GM18873 (cell line): ENCODE measurements around the gene DHDDS.
A peak's percentile ranks its signal among the peaks of the same experiment; 100 is the strongest.
"Not testable (repeated sequence)": the region's sequence is repeated elsewhere in the genome, so short reads cannot be mapped to it uniquely, and the experiment has no call there.

ENCODE experiments used
- ATAC-seq: cut with Tn5 transposase; IDR thresholded peaks from one replicate; pipeline ENCODE4 v1.9.1; 2021; ENCODE audit warnings: mild to moderate bottlenecking, moderate library complexity, moderate number of reproducible peaks; ENCODE audit not compliant: unreplicated experiment, low FRiP score

DHDDS gene, protein sequence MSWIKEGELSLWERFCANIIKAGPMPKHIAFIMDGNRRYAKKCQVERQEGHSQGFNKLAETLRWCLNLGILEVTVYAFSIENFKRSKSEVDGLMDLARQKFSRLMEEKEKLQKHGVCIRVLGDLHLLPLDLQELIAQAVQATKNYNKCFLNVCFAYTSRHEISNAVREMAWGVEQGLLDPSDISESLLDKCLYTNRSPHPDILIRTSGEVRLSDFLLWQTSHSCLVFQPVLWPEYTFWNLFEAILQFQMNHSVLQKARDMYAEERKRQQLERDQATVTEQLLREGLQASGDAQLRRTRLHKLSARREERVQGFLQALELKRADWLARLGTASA

DNA sequence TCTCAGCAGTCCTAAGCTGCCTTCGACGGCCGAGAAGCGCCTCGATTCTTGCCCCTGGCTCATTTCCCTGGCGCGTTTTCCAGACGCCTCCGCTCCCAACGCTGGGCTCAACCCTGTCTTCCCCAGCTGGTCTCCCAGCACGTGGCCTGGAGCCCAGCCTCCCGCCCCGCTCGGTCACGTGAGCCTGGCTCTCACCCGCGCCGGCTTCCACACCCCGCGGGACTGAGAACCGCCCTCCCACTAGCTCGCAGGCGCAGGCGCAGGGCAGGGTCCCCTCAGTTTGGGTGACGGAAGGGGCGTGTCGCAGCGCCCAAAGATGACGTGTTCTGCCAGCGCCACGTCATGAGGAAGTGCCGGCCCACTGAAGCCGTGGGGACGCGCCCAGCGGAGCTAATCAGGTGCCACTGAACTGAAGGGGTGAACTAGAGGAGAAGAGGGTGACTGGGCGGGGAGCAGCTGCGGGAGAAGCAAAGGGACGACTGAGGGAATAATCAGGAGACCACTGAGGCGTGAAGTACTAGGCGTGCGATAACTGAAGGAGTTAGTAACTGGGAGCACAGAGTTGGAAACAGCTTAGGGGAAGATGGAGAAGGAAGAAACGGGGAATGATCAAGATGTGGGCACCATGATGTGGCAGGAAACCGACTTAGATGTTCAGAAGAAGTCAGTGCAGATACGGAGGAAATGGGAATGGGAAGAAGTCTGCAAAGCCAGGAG is at the start of gene DHDDS:
Gene DHDDS (plus strand): TSS at position 343 of the 717 bp plus-strand sequence. CDS start 625 bp downstream, outside the sequence.
- ATAC-seq = peak; percentile 91

DNA sequence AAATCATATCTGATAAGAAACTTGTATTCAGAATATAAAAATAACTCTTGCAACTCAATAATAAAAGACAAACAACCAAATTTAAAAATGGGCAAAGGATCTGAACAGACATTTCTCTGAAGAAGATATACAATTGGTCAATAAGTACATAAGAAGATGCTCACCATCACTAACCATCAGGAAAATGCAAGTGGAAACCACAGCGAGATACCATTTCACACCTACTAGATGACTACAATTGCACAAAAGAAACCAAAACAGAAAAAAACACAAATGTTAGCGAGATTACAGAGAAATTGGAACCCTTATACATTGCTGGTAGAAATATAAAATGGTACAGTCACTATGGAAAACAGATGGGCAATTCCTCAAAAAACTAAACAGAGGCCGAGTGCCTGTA is 48.0 kb upstream of the DHDDS start:
- no peak for ATAC-seq

DNA sequence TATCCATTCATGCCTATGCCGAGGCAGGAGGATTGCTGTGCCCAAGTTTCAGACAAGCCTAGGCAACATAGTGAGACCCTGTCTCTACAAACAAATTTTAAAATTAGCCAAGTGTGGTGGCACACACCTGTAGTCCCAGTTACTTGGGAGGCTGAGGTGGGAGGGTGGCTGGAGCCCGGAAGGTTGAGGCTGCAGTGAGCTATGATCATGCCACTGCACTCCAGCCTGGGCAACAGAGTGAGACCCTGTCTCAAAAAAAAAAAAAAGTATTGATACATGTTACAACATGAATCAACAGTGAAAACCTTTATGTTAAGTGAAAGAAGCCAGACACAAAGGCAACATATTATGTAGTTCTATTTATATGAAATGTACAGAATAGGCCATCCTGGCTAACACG is 47.1 kb upstream of the DHDDS start:
- ATAC-seq = not testable (repeated sequence)

DNA sequence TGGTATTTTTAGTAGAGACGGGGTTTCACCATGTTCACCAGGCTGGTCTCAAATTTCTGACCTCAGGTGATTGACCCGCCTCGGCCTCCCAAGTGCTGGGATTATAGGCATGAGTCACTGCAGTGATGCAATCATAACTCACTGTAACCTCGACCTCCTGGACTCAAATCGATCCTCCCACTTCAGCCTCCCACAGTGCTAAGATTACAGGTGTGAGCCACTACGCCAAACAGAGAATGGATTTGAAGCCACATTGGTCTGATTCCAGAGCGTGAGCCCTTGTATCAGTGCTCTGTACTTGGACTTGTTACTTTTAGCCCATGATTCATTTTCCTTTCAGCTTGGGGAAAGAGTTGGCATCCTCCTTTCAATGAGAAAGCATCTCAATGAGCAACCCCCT is 44.7 kb upstream of the DHDDS start:
- ATAC-seq = no peak

DNA sequence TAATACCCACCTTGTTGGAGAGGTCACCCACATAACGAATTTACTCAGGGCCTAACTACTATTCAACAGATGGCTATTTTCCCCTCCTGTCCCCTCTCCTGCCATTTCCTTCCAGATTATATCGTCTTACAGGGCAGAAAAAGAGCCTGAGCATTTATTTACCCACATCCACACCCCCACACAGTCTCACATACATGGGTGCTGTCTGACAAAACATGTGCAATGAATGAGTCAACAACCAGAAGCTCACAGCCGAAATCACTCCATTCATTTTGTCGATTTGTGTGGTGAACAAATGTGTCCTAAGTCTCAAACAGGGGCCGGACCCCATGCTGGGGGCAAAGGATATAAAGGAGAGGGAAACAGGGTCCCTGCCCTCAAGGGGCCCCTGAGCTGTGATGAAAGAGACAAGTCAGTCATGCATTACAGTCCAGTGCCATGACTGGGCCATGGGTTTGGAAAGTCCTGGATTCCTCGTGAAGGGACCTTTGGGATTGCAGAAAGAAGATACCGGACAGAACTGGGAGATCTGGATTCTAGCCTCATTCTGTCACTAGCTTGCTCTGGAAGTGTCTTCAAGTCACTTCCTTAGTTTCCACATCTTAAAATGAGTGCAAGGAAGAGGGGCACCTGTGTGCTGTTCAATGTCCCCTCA is 43.2 kb upstream of the DHDDS start:
- no peak for ATAC-seq

DNA sequence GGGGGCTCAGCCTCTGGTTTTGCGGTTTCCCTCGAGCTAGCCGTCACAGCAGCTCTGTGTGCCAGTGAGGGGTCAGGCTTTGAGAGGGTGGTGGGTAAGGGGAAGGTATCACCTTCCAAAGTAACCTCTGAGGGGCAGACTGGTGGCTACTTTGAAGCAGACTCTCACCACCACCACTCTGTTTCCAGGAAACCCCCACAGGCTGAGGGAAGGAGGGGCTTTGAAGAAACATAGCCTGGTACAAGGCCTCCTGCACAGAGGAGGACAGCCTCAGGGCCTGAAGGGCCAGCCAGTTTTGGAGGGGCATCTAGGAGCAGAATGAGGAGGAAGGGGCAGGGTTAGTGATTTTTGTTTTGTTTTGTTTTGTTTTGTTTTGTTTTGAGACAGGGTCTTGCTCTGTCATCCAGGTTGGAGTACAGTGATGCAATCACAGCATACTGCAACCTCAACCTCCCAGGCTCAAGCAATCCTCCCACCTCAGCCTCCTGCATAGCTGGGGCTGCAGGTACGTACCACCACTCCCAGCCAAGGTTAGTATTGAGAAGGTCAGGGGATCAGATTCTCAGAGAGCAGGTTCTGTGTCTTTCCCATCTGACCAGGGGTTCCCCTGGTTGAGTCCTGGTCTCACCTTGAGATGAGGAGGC is 42.4 kb upstream of the DHDDS start:
- ATAC-seq = no peak

DNA sequence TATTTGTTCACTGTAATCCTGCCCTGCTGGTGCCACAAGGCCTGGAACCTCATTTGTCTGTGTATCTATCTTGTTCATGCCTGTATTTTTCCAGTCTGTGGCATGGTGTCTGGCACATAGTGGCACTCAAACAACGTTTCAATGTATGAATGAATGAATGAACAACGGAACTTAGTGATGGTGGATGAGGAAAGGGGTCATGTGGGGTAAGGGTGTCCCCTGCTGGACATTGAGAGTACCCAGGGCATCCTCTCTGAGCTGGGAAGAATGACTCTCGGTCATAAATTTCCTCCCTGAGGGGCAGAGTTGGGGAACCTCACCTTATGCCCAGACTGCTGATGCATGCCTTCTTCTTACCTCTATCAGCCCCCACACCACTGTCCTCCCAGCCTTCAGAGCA is 40.7 kb upstream of the DHDDS start:
- no peak for ATAC-seq

DNA sequence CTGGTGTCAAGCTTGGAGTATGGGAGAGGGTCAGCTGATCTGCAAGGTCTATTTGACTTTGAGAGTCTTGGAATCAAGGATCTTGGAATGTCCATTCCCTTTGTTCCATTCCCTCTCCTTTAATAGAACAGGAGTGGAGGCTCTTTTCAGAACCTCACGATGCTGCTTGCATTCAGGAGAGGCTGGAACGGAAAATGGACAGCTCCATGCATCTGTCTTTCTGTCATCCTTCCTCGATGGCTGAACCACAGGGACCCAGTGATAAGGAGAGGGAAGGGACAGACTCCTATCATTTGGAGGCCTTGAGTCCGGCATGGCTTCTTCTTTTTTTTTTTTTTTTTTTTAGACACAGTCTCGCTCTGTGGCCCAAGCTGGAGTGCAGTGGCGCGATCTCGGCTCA is 36.4 kb upstream of the DHDDS start:
- ATAC-seq = no peak

DNA sequence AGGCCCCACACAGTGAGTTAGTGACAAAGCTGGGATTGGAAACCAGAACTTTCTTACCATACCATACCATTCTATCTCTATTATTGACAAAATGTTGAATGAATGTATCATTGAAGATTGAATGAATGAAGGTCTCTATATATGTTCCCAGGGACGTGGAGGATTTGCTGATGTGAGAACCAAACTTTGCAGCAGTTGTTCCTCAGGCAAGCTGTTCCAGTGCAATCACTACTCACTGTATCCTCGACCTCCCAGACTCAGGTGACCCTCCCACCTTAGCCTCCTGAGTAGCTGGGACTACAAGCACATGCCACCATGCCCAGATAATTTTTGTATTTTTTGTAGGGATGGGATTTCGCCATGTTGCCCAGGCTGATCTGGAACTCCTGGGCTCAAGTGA is 33.1 kb upstream of the DHDDS start:
- no peak for ATAC-seq

DNA sequence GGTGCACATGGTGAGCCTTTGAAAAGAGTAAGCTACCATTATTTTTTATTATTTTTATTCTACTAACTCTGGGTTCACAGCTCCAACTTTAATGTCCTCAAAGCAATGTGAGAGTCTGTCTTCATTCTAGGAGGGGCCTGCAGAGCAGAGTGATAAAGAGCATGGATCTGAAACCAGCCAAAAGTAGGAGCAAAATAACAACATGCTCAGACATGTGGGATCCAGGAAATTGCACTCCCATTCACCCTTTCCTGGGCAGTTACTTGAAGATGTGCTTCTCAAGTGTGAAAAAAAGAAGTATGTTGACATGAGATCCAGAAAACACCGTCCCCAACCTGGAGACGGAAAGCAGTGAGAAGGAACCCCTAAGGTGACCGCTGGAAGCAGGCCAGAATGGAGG is 30.2 kb upstream of the DHDDS start:
- no peak for ATAC-seq

DNA sequence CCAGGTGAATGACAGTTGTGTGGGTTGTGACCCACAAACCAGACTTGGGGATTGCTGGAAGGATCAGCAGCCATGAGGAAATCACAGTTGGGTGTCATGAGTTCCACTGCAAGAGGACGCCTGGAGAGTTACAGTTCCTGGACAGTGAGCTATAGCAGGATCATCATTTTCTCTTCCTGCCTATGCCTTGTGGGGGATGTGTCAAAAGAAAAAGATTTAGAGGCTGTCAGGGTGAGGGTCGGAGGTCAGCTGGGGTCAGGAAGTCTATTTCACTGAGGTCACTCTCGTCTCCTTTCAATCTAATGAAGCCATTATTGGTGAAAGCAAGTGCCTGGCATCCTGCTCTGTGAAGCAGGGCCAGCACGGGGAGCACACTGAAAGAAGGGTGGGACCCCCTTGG is 28.5 kb upstream of the DHDDS start:
- ATAC-seq = no peak

DNA sequence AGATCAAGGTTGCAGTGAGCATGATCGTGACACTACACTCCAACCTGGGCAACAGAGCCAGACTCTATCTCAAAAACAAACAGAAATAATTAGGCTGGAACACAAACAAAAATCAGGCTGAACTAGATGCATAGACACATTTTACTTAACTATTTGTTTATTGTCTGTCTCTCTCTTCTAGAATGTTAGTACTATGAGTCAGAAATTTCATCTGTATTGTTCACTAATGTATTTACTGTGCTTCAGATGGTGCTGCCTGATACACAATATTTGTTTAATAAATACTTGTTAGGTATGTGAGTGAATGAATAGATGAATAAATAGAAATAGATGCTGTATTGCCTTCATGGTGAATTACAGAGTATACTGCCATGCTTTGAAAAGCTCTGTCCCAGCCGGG is 27.5 kb upstream of the DHDDS start:
- ATAC-seq = no peak

DNA sequence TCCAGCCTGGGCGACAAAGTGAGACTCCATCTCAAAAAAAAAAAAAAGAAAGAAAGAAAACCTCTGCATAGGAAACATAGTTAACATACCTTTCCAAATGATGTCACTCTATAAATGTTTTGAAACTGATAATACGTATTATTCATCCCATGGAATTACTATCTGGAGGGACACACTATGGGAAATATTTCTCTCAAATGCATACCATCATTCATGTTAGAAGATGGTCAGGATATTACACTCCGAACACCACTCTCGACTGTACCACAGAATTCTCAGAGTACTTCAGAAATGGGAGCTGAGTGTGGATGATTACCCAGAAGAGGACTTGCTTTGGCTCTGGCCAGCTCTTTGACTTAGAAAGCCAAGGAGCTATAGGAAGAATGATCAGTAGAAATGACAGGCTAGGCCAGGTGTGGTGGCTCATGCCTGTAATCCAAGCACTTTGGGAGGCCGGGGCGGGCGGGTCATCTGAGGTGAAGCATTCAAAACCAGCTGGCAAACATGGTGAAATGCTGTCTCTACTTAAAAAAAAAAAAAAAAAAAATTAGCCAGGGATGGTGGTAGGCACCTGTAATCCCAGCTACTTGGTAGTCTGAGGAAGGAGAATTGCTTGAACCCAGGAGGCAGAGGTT is 26.7 kb upstream of the DHDDS start:
- ATAC-seq = no peak

DNA sequence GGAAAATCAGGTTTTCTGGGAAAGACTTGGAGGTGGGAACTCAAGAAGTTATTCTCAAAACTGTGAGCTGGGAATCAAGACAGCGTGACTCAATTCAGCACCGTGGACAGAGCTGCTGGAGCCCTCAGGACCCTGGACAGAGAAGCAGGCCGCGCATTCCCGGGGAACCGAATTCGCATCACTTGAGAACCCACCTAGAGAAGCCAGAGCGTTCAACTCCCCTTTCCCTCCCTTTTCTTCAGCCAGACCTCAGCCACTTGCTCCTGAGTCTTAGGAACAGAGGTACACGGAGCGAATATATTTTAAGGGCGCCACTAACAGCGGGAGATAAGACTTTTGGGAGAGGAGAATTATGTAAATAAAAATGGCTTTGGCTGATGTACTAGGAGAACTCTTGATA is 23.5 kb upstream of the DHDDS start:
- no peak for ATAC-seq

DNA sequence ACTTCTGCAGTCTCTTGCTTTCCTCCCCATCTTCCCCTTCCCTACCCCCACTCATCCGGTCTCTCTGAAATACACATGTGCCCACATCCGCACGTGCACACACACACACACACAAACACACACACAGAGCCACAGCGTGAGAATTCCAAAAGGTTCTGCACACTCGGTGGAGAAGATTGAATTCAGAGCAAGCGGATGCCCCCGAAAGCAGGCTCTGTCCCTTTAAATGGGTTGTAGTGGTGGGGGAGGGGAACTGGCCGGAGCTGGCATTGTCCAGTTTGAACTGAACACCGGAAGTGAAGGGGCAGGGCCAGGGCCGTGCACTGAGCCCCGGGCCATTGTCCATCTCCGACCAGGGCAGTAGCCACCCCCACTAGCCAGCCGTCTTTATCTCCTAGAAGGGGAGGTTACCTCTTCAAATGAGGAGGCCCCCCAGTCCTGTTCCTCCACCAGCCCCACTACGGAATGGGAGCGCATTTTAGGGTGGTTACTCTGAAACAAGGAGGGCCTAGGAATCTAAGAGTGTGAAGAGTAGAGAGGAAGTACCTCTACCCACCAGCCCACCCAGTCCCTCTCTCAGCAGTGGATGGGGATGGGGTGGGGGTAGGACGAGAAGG is 22.8 kb upstream of the DHDDS start:
- ATAC-seq = no peak

DNA sequence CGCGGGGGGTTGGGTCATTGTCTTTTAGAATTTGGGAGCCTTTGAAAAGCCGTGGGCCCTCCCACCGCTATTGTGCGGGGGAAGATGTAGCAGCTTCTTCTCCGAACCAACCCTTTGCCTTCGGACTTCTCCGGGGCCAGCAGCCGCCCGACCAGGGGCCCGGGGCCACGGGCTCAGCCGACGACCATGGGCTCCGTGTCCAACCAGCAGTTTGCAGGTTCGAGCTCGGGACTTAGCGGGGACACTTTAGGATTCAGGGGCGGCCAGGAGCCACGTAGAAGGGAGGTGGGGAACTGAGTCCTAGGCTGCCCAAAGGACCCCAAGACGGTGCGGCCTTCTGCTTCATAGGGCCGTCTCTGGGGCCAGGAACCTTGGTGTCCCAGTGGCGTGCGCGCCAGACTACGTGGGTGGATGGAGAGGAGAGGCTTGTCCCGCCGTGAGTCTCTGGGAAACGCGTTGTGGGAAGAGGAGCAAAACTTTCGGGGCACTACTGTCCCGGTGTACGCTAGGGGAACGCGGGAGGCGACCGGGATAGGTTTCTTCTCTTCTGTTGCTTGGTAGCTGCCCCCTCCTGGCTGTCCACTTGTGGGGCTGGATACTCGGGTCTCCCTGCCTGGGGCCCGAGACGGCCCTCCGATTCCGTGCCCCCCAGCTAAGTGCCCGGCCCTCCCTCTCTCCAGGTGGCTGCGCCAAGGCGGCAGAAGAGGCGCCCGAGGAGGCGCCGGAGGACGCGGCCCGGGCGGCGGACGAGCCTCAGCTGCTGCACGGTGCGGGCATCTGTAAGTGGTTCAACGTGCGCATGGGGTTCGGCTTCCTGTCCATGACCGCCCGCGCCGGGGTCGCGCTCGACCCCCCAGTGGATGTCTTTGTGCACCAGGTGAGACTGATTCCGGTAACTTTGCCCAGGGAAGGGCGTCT is 21.2 kb upstream of the DHDDS start, which contains the start of gene LIN28A:
Gene LIN28A (plus strand): TSS at position 112 of the 918 bp plus-strand sequence. CDS start 75 bp downstream, at position 187.
- ATAC-seq = no peak

DNA sequence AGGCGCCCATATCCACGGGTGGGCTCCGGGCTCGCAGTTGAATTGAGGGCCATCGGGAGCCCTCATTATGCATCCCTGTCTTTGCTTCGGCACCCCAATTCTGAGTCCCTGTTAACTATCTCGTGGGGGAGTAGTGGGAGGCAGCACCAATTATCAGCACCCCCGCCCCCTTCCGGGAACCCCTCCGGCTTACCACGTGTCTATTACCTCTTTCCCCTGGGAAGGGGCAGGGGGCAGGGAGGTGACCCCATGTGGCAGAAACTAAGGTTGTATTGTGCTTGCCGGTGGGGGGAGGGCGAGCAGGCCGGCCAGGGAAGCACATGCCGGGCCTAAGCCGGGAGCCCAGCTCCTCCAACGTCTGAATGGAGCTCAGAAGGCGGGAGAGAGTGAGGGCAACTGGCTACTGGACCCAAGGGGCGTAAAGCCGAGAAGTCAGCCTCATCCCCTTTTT is 20.5 kb upstream of the DHDDS start:
- ATAC-seq = no peak

DNA sequence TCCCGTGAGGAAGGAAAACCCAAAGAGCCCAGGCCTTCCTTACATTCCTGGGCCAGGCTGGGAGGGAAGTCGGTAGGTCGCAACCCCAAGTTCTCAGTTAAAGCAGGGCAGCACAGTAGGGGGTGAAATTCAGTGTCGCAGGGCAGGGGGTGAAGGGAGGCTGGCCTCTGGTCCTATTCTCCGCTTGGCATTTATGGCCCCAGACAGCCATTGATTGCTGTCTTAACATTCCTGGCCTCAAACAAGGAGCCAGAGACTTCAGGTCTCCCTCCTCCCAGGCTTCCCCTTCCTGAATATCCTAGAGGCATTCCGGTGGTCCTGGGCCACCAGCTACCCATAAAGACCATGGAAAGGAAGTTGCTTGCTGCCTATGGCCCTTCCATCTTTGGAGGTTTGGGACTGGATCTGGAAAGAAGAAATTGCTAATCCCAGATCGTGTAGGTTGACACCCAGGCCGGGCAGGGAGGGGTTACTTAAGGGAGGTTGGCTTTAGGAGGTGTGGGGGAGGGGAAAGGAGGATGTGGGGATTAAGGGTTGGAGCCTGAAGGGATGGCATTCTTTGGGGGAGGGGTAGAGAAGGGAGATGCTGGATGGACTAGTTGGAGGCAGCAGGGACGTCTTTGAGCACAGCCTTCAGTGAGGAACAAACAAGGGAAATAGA is 19.8 kb upstream of the DHDDS start:
- ATAC-seq = no peak
